HL-60 (cell line): ENCODE data around the gene SUOX.

ENCODE experiments used
- CTCF ChIP-seq: IDR thresholded peaks from one replicate; pipeline ENCODE4 v1.5.1; 2011; ENCODE audit warnings: low read length, control low read depth, inconsistent platforms; ENCODE audit not compliant: insufficient read depth
- GABPA ChIP-seq: IDR thresholded peaks from 2 replicates; pipeline ENCODE4 v1.6.1; 2012; ENCODE audit warnings: low read depth
- POLR2AphosphoS5 ChIP-seq: IDR thresholded peaks from 2 replicates; pipeline ENCODE4 v1.6.1; 2012; ENCODE audit warnings: low read depth
- REST ChIP-seq: IDR thresholded peaks from 2 replicates; pipeline ENCODE4 v1.6.1; 2012; ENCODE audit warnings: low read depth; ENCODE audit not compliant: insufficient replicate concordance
- SPI1 ChIP-seq: IDR thresholded peaks from 2 replicates; pipeline ENCODE4 v1.6.1; 2012; ENCODE audit warnings: low read depth, mild to moderate bottlenecking, borderline replicate concordance

- no peak for TF ChIP-seq CTCF
- no peak for TF ChIP-seq REST
- TF ChIP-seq POLR2AphosphoS5: no peak
- TF ChIP-seq GABPA: no peak
- peak; percentile 56; the same call in 1 of the 2 replicates for TF ChIP-seq SPI1
Observed at GRCh38 chr12:55982319-55982936, 14.6 kb upstream of the SUOX start.
